GM12872 (cell line): Measurements from ENCODE around the gene GAS2L1.

ENCODE experiments used
- CTCF ChIP-seq: IDR thresholded peaks from 3 replicates; pipeline ENCODE4 v1.5.1; 2011; ENCODE audit warnings: low read depth, mild to moderate bottlenecking, low read length, moderate library complexity; ENCODE audit not compliant: insufficient read depth

The GAS2L1 gene

GRCh38 chr22:29269230-29269604, 37.2 kb upstream of the GAS2L1 start:
- TF ChIP-seq CTCF = no peak

GRCh38 chr22:29269731-29270474, 36.5 kb upstream of the GAS2L1 start:
- no peak for TF ChIP-seq CTCF

- no peak for TF ChIP-seq CTCF
These were observed 35.8 kb upstream of the GAS2L1 start for GRCh38 chr22:29270475-29271271.

GRCh38 chr22:29272624-29273023, 33.8 kb upstream of the GAS2L1 start:
- TF ChIP-seq CTCF = no peak

GRCh38 chr22:29275167-29275566, 31.3 kb upstream of the GAS2L1 start:
- TF ChIP-seq CTCF = no peak

GRCh38 chr22:29275819-29276565, 30.5 kb upstream of the GAS2L1 start:
- no peak for TF ChIP-seq CTCF

- no peak for TF ChIP-seq CTCF
These were observed 28.5 kb upstream of the GAS2L1 start for GRCh38 chr22:29277927-29278326.
